IMR-90 (cell line): Measurements from ENCODE around the gene ANKRD44. TPM values are rescaled to one million over a fixed set of nuclear protein-coding genes. Genes with fewer than 3 reads are reported as not detected.

Experiments
- ATAC-seq: fragments of 200-7000 bp; cut with Tn5 transposase; 2 replicates; pipeline ENCODE4 v1.9.1; 2020; ENCODE audit warnings: low read depth, mild to moderate bottlenecking, moderate library complexity
- BruUV-seq: library from RNA; stranded (reverse); fragments of 400-500 nt; replicated peaks from 2 replicates; lab custom pipeline; 2021; lab: Mats Ljungman, UMichigan
- CTCF ChIA-PET: fragments of 300-600 bp; formaldehyde crosslinking; extraction: SDS; loops from one replicate; lab custom pipeline; 2021; ENCODE audit warnings: antibody characterized with exemption; lab: Yijun Ruan, JAX
- POLR2A ChIA-PET: fragments of 300-600 bp; sonication (Branson Sonifier 250); formaldehyde crosslinking; loops from one replicate; lab custom pipeline; 2022; ENCODE audit warnings: antibody characterized with exemption; ENCODE audit not compliant: unreplicated experiment; lab: Charles Lee
- DNase-seq: peaks from one replicate; pipeline ENCODE4 v3.0.0; 2013
- H2AFZ ChIP-seq: replicated peaks from 2 replicates; pipeline ENCODE3; 2013; ENCODE audit warnings: low read length, mild to moderate bottlenecking; ENCODE audit not compliant: poor library complexity
- H2AK5ac ChIP-seq: 2 replicates; pipeline ENCODE4 v1.6.1; 2013; ENCODE audit warnings: low read depth, low read length, inconsistent platforms
- H2AK9ac ChIP-seq: replicated peaks from 2 replicates; pipeline ENCODE3; 2013; ENCODE audit warnings: mild to moderate bottlenecking, low read depth, low read length, moderate library complexity; ENCODE audit not compliant: poor library complexity
- H2BK120ac ChIP-seq: 2 replicates; pipeline ENCODE4 v1.6.1; 2013; ENCODE audit warnings: low read depth, low read length, inconsistent platforms
- H2BK15ac ChIP-seq: 3 replicates; pipeline ENCODE4 v1.6.1; 2013; ENCODE audit warnings: low read depth, low read length, inconsistent platforms
- H2BK20ac ChIP-seq: 2 replicates; pipeline ENCODE4 v1.6.1; 2013; ENCODE audit warnings: low read depth, mild to moderate bottlenecking, inconsistent platforms, low read length, moderate library complexity
- H2BK5ac ChIP-seq: 2 replicates; pipeline ENCODE4 v1.6.1; 2013; ENCODE audit warnings: mild to moderate bottlenecking, low read depth, low read length, inconsistent platforms; ENCODE audit not compliant: poor library complexity, severe bottlenecking
- H3K14ac ChIP-seq: replicated peaks from 2 replicates; pipeline ENCODE4 v1.6.1; 2013; ENCODE audit warnings: low read depth, low read length, inconsistent platforms
- H3K18ac ChIP-seq: 2 replicates; pipeline ENCODE4 v1.6.1; 2013; ENCODE audit warnings: low read depth, low read length, control low read depth
- H3K23ac ChIP-seq: 2 replicates; pipeline ENCODE4 v1.6.1; 2013; ENCODE audit warnings: low read depth, low read length, inconsistent platforms
- H3K27ac ChIP-seq: 2 replicates; pipeline ENCODE4 v1.5.1; 2013; ENCODE audit warnings: mild to moderate bottlenecking, control low read depth, low read length; ENCODE audit not compliant: insufficient read depth
- H3K27me3 ChIP-seq: 2 replicates; pipeline ENCODE4 v1.6.1; 2013; ENCODE audit warnings: low read length; ENCODE audit not compliant: control insufficient read depth, insufficient read depth
- H3K36me3 ChIP-seq: 2 replicates; pipeline ENCODE4 v1.6.1; 2013; ENCODE audit warnings: low read length, mixed read lengths; ENCODE audit not compliant: control insufficient read depth, insufficient read depth
- H3K4ac ChIP-seq: 2 replicates; pipeline ENCODE4 v1.6.1; 2013; ENCODE audit warnings: low read depth, low read length, inconsistent platforms
- H3K4me1 ChIP-seq: 2 replicates; pipeline ENCODE4 v1.6.1; 2013; ENCODE audit warnings: low read length, mixed read lengths; ENCODE audit not compliant: control insufficient read depth, insufficient read depth
- H3K4me2 ChIP-seq: 2 replicates; pipeline ENCODE4 v1.6.1; 2013; ENCODE audit warnings: low read depth, mild to moderate bottlenecking, control low read depth, low read length, moderate library complexity
- H3K4me3 ChIP-seq: 2 replicates; pipeline ENCODE4 v1.5.1; 2013; ENCODE audit warnings: low read depth, mild to moderate bottlenecking, control low read depth, low read length, moderate library complexity; ENCODE audit not compliant: insufficient read depth
- H3K56ac ChIP-seq: 2 replicates; pipeline ENCODE4 v1.6.1; 2013; ENCODE audit warnings: low read length, inconsistent platforms; ENCODE audit not compliant: insufficient read depth; ENCODE audit errors: extremely low read depth
- H3K79me1 ChIP-seq, 2 experiments: 2 replicates each; pipeline ENCODE4 v1.6.1; 2013; ENCODE audit warnings: low read length in 2 of 2, inconsistent platforms in 1 of 2, low read depth in 1 of 2
- H3K9ac ChIP-seq: 2 replicates; pipeline ENCODE4 v1.6.1; 2013; ENCODE audit warnings: low read depth, low read length, control low read depth
- H3K9me1 ChIP-seq: 2 replicates; pipeline ENCODE4 v1.6.1; 2013; ENCODE audit warnings: low read length, inconsistent platforms; ENCODE audit not compliant: insufficient read depth
- H3K9me3 ChIP-seq: 2 replicates; pipeline ENCODE4 v1.6.1; 2013; ENCODE audit warnings: low read length; ENCODE audit not compliant: control insufficient read depth, insufficient read depth
- H4K20me1 ChIP-seq: 2 replicates; pipeline ENCODE4 v1.6.1; 2013; ENCODE audit warnings: low read length, inconsistent platforms; ENCODE audit not compliant: insufficient read depth
- H4K5ac ChIP-seq: 2 replicates; pipeline ENCODE4 v1.6.1; 2013; ENCODE audit warnings: mild to moderate bottlenecking, low read depth, low read length, control low read depth
- H4K8ac ChIP-seq, 2 experiments: 2 replicates each; pipeline ENCODE4 v1.6.1; 2013; ENCODE audit warnings: low read depth in 2 of 2, low read length in 2 of 2, control low read depth in 1 of 2, inconsistent platforms in 1 of 2
- H4K91ac ChIP-seq: 2 replicates; pipeline ENCODE4 v1.6.1; 2013; ENCODE audit warnings: low read depth, low read length, inconsistent platforms; ENCODE audit not compliant: insufficient read depth
- BHLHE40 ChIP-seq: fragments of 150-350 bp; IDR thresholded peaks from 2 replicates; pipeline ENCODE4 v1.6.1; 2016; ENCODE audit warnings: mild to moderate bottlenecking, low read depth, low read length
- CEBPB ChIP-seq: IDR thresholded peaks from 2 replicates; pipeline ENCODE4 v1.6.1; 2012; ENCODE audit warnings: low read depth, low read length, improper control_type of control experiment
- MAZ ChIP-seq: IDR thresholded peaks from 2 replicates; pipeline ENCODE4 v1.6.1; 2012; ENCODE audit warnings: low read depth, mild to moderate bottlenecking, low read length, improper control_type of control experiment, moderate library complexity, borderline replicate concordance
- MXI1 ChIP-seq: IDR thresholded peaks from 2 replicates; pipeline ENCODE4 v1.6.1; 2012; ENCODE audit warnings: low read depth, mild to moderate bottlenecking, low read length, moderate library complexity, borderline replicate concordance
- POLR2A ChIP-seq: IDR thresholded peaks from 2 replicates; pipeline ENCODE4 v1.6.1; 2012; ENCODE audit warnings: mild to moderate bottlenecking, low read depth, low read length
- RFX5 ChIP-seq: IDR thresholded peaks from 2 replicates; pipeline ENCODE4 v1.8.0; 2012; ENCODE audit warnings: low read depth, mild to moderate bottlenecking, low read length, moderate library complexity
- whole genome bisulfite sequencing, 2 experiments: methylation state at CpG; one replicate each; pipeline versions ENCODE4 v1.1.5 to v1.1.7; 2013; ENCODE audit warnings: missing lambda C conversion rate in 2 of 2; ENCODE audit not compliant: insufficient read length in 1 of 2; ENCODE audit errors: extremely low coverage in 2 of 2; 5-methylcytosine and 5-hydroxymethylcytosine counted together
- dilution Hi-C: fragments of 300-500 bp; cut with HindIII; formaldehyde crosslinking; loops from one replicate; pipeline ENCODE4 v1.14.3; 2018; ENCODE audit warnings: low sequenced_read_pairs; ENCODE audit not compliant: unreplicated experiment
- in situ Hi-C: fragments of 300-500 bp; cut with MboI; formaldehyde crosslinking; loops from 3 replicates; pipeline ENCODE4 v1.14.3; 2019; ENCODE audit warnings: low sequenced_read_pairs, inconsistent platforms, mixed read lengths
- intact Hi-C: fragments of 100-400 bp; cut with micrococcal nuclease; formaldehyde crosslinking; loops from 2 replicates; pipeline ENCODE4 v1.10.0; 2022
- polyA plus RNA-seq, 3 experiments: library from polyadenylated mRNA; depleted of rRNA; stranded (reverse); fragments of >200 nt; gene quantifications; 2 replicates each; pipeline ENCODE4 v1.2.3, GENCODE V29; 2012; ENCODE audit warnings: low replicate concordance in 1 of 3
- total RNA-seq: library from RNA; depleted of rRNA; stranded (reverse); fragments of >200 nt; gene quantifications from 2 replicates; pipeline ENCODE4 v1.2.3, GENCODE V29; 2012
- TF ChIP-seq, protein P1 (sequence below): fragments of 150-350 bp; IDR thresholded peaks from 2 replicates; pipeline ENCODE4 v1.6.1; 2017; ENCODE audit warnings: mild to moderate bottlenecking, antibody characterized with exemption, low read length, low read depth
- TF ChIP-seq, protein P2 (sequence below): conservative IDR thresholded peaks from 2 replicates; pipeline ENCODE4 v1.5.1; 2012; ENCODE audit warnings: mild to moderate bottlenecking, low read depth, low read length, improper control_type of control experiment

The ANKRD44 gene
- total and polyA plus RNA-seq, 2 of the 4 experiments (the other 2 are of a cell fraction): 5.2 to 15.6 TPM

DNA sequence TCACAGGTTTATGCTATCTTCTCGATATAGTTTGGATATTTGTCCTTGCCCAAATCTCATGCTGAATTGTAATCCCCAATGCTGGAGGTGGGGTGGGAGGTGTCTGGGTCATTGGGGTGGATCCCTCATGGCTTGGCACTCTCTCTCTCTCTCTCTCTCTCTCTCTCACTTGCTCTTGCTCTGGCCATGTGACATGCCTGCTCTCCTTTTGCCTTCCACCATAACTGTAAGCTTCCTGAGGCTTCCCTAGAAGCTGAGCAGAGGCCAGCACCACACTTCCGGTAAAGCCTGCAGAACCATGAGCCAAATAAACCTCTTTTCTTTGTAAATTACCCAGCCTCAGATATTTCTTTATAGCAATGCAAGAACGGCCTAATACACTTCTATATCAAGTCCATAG lies 342.8 kb downstream of the ANKRD44 start:
- H3K79me1 ChIP-seq: no peaks in the 10 kb centered on the region
- no peak overlapping the region for H2BK15ac ChIP-seq
- H3K23ac ChIP-seq: no peak overlapping the region
- H3K4me2 ChIP-seq: no peak overlapping the region
- no peak overlapping the region for H3K4me3 ChIP-seq
- H2BK20ac ChIP-seq: no peak overlapping the region
- ChIA-PET POLR2A (no interaction called here), CTCF (no interaction called here)
- H3K36me3 ChIP-seq: no peaks in the 10 kb centered on the region
- intact Hi-C loops (no loop called here), dilution Hi-C loops (no loop called here), in situ Hi-C loops (no loop called here)
- TF ChIP-seq, protein P1, sequence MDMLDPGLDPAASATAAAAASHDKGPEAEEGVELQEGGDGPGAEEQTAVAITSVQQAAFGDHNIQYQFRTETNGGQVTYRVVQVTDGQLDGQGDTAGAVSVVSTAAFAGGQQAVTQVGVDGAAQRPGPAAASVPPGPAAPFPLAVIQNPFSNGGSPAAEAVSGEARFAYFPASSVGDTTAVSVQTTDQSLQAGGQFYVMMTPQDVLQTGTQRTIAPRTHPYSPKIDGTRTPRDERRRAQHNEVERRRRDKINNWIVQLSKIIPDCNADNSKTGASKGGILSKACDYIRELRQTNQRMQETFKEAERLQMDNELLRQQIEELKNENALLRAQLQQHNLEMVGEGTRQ: no peak
- no peak for TF ChIP-seq MXI1
- no peak for TF ChIP-seq RFX5
- TF ChIP-seq MAZ: no peak
- TF ChIP-seq POLR2A: no peak
- TF ChIP-seq, protein P2, sequence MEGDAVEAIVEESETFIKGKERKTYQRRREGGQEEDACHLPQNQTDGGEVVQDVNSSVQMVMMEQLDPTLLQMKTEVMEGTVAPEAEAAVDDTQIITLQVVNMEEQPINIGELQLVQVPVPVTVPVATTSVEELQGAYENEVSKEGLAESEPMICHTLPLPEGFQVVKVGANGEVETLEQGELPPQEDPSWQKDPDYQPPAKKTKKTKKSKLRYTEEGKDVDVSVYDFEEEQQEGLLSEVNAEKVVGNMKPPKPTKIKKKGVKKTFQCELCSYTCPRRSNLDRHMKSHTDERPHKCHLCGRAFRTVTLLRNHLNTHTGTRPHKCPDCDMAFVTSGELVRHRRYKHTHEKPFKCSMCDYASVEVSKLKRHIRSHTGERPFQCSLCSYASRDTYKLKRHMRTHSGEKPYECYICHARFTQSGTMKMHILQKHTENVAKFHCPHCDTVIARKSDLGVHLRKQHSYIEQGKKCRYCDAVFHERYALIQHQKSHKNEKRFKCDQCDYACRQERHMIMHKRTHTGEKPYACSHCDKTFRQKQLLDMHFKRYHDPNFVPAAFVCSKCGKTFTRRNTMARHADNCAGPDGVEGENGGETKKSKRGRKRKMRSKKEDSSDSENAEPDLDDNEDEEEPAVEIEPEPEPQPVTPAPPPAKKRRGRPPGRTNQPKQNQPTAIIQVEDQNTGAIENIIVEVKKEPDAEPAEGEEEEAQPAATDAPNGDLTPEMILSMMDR: no peak
- TF ChIP-seq CEBPB: no peak
- no peak for TF ChIP-seq BHLHE40
- no peak overlapping the region for H4K5ac ChIP-seq
- DNase-seq: no peak
- H2AFZ ChIP-seq: no peak overlapping the region
- WGBS, 2 experiments: no CpG with 5 or more reads among the region's 3 CpGs
- BruUV-seq: no TSS peak
- H2BK120ac ChIP-seq: no peak overlapping the region
- H3K27me3 ChIP-seq: no peaks in the 10 kb centered on the region
- H2AK9ac ChIP-seq: no peak overlapping the region
- no peak overlapping the region for H2BK5ac ChIP-seq
- no peak overlapping the region for H3K9ac ChIP-seq
- H3K56ac ChIP-seq: no peak overlapping the region
- no peak overlapping the region for H4K91ac ChIP-seq
- H3K9me3 ChIP-seq: no peaks in the 10 kb centered on the region
- no peak overlapping the region for H3K27ac ChIP-seq
- peaks cover 2% of the 10 kb centered on the region; the same call in 1 of the 2 replicates for H3K9me1 ChIP-seq
- no peak overlapping the region for H3K18ac ChIP-seq
- no peak overlapping the region for H2AK5ac ChIP-seq
- H3K4ac ChIP-seq: no peak overlapping the region
- H3K14ac ChIP-seq: no peak overlapping the region
- ATAC-seq: no peak
- H3K4me1 ChIP-seq: no peaks in the 10 kb centered on the region
- H4K20me1 ChIP-seq: no peaks in the 10 kb centered on the region
- no peak overlapping the region for H4K8ac ChIP-seq
